Measurements from ENCODE around the gene PTPRG.

PTPRG gene

GRCh38 chr3:61563313-61564271, 2.2 kb downstream of the PTPRG start:
- no peak for DNase-seq

- no peak for DNase-seq
These were observed 3.2 kb downstream of the PTPRG start for GRCh38 chr3:61564395-61565059.

- no peak for DNase-seq
These were observed 4.2 kb downstream of the PTPRG start for GRCh38 chr3:61565569-61565968.

- DNase-seq = no peak
These were observed 6.8 kb downstream of the PTPRG start for GRCh38 chr3:61568127-61568526.

- no peak for DNase-seq
These were observed 8.6 kb downstream of the PTPRG start for GRCh38 chr3:61569856-61570580.

- no peak for DNase-seq
These were observed 9.4 kb downstream of the PTPRG start for GRCh38 chr3:61570813-61571212.

GRCh38 chr3:61571516-61572336, 10.4 kb downstream of the PTPRG start:
- DNase-seq = no peak

GRCh38 chr3:61572879-61573278, 11.5 kb downstream of the PTPRG start:
- no peak for DNase-seq

- no peak for DNase-seq
These were observed 12.1 kb downstream of the PTPRG start for GRCh38 chr3:61573441-61573840.

- DNase-seq = no peak
These were observed 13.5 kb downstream of the PTPRG start for GRCh38 chr3:61574854-61575253.

- no peak for DNase-seq
These were observed 14.5 kb downstream of the PTPRG start for GRCh38 chr3:61575893-61576292.

GRCh38 chr3:61577760-61578159, 16.4 kb downstream of the PTPRG start:
- no peak for DNase-seq

GRCh38 chr3:61578667-61579367, 17.4 kb downstream of the PTPRG start:
- no peak for DNase-seq

- no peak for DNase-seq
These were observed 18.3 kb downstream of the PTPRG start for GRCh38 chr3:61579685-61580084.

GRCh38 chr3:61580982-61581643, 19.7 kb downstream of the PTPRG start:
- DNase-seq = no peak

GRCh38 chr3:61582287-61582686, 20.9 kb downstream of the PTPRG start:
- no peak for DNase-seq

- DNase-seq = no peak
These were observed 21.5 kb downstream of the PTPRG start for GRCh38 chr3:61582846-61583245.

GRCh38 chr3:61583890-61584875, 22.8 kb downstream of the PTPRG start:
- no peak for DNase-seq

GRCh38 chr3:61589856-61590255, 28.5 kb downstream of the PTPRG start:
- DNase-seq = no peak

- no peak for DNase-seq
These were observed 29.9 kb downstream of the PTPRG start for GRCh38 chr3:61591300-61591699.
